GM23338 (cell line): ENCODE data around the gene FKBP10.

ENCODE experiments used
- CTCF ChIP-seq, 2 experiments: fragments of 200-600 bp in 1 of 2; sonication (generic) in 1 of 2; conservative IDR thresholded peaks; 2 replicates each; pipeline versions ENCODE4 v1.5.1 to v1.6.1; 2016 to 2017; ENCODE audit warnings: antibody characterized with exemption in 2 of 2, low read depth in 2 of 2, mild to moderate bottlenecking in 2 of 2, moderate library complexity in 1 of 2
- EZH2 ChIP-seq: fragments of 200-600 bp; sonication (generic); IDR thresholded peaks from one replicate; pipeline ENCODE4 v1.8.0; 2017; ENCODE audit warnings: antibody characterized with exemption, mild to moderate bottlenecking, low read depth; ENCODE audit not compliant: unreplicated experiment
- POLR2AphosphoS5 ChIP-seq: IDR thresholded peaks from 2 replicates; pipeline ENCODE4 v1.6.1; 2016; ENCODE audit warnings: antibody characterized with exemption, low read depth
- REST ChIP-seq: IDR thresholded peaks from one replicate; pipeline ENCODE4 v1.6.1; 2018; ENCODE audit warnings: antibody characterized with exemption; ENCODE audit not compliant: unreplicated experiment

- TF ChIP-seq POLR2AphosphoS5 (peak; percentile 30; the same call in 1 of the 2 replicates), CTCF (conservative IDR thresholded peaks at IDR 0.05; ENCODE audit: low read depth in 2 of 2) (peak; percentile 98), REST (peak; percentile 6), EZH2 (no peak)
Observed at GRCh38 chr17:41801374-41802271, 11.2 kb upstream of the FKBP10 start.
